ENCODE results near the gene CYB561A3. TPM values are rescaled to one million over a fixed set of nuclear protein-coding genes. Genes with fewer than 3 reads are reported as not detected.

The CYB561A3 gene
- total RNA-seq, 2 experiments from 2014 or later = 43.9 to 51.2 TPM

DNA sequence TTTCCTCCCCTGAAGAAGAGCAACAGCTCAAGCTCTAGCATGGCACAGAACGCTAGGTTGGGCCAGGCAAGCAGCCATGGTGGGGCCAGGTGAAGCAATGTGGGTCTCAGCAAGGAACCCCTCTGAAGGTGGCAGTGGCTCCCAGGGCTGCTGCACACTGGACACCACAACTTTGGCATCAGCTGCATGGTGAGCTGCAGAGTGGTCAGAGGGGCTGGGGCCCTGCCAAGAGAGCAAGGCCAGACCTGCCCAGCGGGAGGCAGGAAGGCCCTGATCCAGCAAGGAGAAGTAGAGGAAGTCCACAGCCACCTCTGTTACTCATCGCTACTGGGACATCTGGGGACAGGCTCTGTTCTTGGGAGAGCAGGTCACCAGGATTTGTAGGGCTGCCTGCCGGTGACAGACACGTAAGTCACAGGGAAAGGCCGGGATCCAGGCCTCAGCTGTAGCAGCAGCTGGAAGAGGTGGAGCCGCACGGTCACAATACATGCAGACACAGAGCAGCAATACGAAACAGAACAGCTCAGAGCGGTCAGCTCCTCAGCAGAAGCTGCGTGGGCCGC is 12.4 kb downstream of the CYB561A3 start:
- Mint-ChIP-seq H3K27ac (no peak overlapping the region), H3K4me1 (no peaks in the 10 kb centered on the region), H3K27me3 (no peaks in the 10 kb centered on the region), H3K9me3 (ENCODE audit: low read depth) (no peaks in the 10 kb centered on the region), H3K4me3 (no peak overlapping the region), H3K36me3 (peaks cover 15% of the 10 kb centered on the region)
- ATAC-seq (no peak), DNase-seq (no peak)
- CTCF ChIA-PET = interaction anchor here (1.3 to 3.1 kb wide), 3 partner anchors 13 to 57 kb away, joined by 3 to 14 read pairs (median 12); no protein-coding TSS in a partner anchor

- ATAC-seq (no peak), DNase-seq (no peak)
- Mint-ChIP-seq H3K36me3 (peaks cover 11% of the 10 kb centered on the region), H3K4me1 (no peaks in the 10 kb centered on the region), H3K9me3 (ENCODE audit: low read depth) (no peaks in the 10 kb centered on the region), H3K4me3 (no peak overlapping the region), H3K27me3 (no peaks in the 10 kb centered on the region), H3K27ac (no peak overlapping the region)
- CTCF ChIA-PET = interaction anchor here (0.8 to 3.1 kb wide), 4 partner anchors 12 to 55 kb away, joined by 3 to 14 read pairs (median 8); no protein-coding TSS in a partner anchor
Observed at GRCh38 chr11:61347916-61348461, 13.7 kb downstream of the CYB561A3 start.

DNA sequence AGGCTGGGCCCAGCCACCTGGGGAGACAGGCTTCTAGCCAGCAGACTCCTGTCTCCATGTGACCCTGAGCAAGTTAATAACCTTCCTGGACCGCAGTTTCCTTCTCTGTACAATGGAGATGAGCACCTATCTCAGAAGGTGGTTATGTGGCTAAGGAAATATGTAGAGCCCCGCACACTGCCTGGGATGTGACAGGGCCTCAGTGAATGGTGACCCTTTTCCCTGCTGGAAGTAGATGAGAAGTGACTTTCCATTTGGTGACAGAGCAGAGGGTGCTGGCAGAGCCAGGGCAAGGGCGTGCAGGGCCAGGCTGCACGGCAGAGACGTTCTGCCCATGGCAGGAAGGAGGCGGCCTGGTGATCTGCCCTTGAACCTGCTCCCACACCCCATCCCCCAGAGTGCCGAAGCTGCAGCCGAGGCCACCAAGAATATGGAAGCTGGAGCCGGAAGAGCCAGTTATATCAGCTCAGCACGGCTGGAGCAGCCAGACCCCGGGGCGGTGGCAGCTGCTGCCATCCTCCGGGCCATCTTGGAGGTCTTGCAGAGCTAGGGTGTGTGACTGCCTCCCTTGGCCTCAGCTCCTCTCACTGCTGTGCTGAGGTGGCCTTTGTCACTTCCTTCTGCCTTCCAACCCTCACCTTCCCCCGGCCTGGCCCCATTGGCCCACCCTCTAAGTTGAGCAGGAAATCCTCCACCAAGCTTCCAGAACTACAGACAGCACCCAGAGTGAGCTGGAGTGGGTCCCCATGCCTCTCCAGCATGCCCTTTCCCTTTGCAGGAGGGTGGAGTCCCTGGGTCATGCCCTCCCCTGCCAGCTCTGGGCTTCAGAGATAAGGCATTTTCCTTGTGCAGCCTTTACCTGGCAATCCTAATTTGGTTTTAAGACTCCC is 15.5 kb downstream of the CYB561A3 start:
- H3K9me3 Mint-ChIP-seq (ENCODE audit: low read depth) = no peaks in the 10 kb centered on the region
- DNase-seq (no peak), ATAC-seq (no peak)
- no peak overlapping the region for H3K27ac Mint-ChIP-seq
- CTCF ChIA-PET = interaction anchor here (0.8 to 1.5 kb wide), 4 partner anchors 13 to 90 kb away, joined by 3 to 4 read pairs (median 3); partner anchors contain the start of genes DDB1 and TKFC
- no peak overlapping the region for H3K4me3 Mint-ChIP-seq
- H3K36me3 Mint-ChIP-seq = peaks cover 5% of the 10 kb centered on the region
- no peaks in the 10 kb centered on the region for H3K27me3 Mint-ChIP-seq
- H3K4me1 Mint-ChIP-seq = no peaks in the 10 kb centered on the region

- Mint-ChIP-seq H3K36me3 (peaks cover 3% of the 10 kb centered on the region), H3K4me1 (no peaks in the 10 kb centered on the region), H3K27me3 (no peaks in the 10 kb centered on the region), H3K27ac (no peak overlapping the region), H3K4me3 (no peak overlapping the region), H3K9me3 (ENCODE audit: low read depth) (no peaks in the 10 kb centered on the region)
- ATAC-seq (no peak), DNase-seq (no peak)
- CTCF ChIA-PET = interaction anchor here (0.9 kb wide), 1 partner anchor 12 kb away, joined by 4 read pairs; the partner anchor contains the start of genes DDB1 and TKFC
Observed at GRCh38 chr11:61345170-61345610, 16.5 kb downstream of the CYB561A3 start.

DNA sequence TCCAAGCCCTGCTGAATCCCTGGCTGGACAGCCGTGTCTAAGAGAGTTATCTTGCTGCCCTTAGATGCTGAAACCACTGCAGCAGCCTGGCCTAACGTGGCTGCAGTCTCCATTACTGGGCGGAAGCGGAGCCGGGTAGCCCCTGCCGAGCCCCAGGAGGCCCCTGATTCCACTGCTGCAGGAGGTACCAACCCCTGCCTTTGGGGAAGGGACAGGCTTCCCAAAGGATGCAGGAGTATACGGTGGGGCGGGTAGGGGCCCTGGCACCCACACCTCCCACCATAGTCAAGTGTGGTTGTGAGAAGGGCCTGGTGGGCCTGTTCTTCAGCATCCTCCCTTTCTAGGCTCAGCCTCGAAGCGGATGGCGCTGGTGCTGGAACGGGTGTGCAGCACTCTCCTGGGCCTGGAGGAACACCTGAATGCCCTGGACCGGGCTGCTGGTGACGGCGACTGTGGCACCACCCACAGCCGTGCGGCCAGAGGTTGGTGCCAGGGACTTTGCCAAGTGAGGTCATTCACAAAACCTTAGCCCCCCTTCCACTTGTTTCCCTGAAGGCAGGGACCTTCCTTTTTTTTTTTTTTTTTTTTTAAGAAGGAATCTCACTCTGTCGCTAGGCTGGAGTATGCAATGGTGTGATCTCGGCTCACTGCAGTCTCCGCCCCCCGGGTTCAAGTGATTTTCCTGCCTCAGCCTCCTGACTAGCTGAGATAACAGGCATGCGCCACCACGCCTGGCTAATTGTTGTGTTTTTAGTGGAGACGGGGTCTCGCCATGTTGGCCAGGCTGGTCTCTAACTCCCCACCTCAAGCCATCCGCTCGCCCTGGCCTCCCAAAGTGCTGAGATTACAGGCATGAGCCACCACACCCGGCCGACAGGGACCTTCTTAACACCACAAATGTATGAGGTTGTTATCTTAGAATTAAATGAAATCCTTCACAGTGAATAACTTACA is 17.6 kb downstream of the CYB561A3 start:
- ATAC-seq = no peak
- CTCF ChIA-PET = no interaction called here
- H3K27ac Mint-ChIP-seq = no peak overlapping the region

DNA sequence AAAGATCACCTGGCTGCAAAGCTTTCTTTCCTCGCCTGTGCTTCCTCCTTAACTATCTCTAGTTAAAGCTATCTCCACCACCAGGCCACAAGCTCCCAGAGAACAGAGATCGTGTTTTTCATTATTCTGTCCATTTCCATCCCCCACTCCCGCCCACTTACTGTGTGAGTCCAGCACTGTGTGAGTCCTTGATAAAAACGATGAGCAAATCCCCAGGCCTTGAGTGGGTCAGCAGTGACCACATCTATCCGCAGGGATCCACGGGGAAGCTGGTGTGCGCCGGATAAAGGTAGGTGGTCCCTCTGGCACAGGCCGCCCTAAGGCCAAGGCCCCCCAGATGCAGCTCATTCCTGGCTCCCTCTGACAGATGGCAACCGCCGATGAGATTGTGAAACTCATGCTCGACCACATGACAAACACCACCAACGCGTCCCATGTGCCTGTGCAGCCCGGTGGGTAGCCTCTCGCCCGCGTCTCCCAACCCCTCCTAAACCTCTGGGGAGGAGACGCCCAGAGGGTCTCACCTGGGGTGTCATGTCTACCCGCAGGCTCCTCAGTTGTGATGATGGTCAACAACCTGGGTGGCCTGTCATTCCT is 19.4 kb downstream of the CYB561A3 start:
- H3K9me3 Mint-ChIP-seq (ENCODE audit: low read depth) = no peaks in the 10 kb centered on the region
- H3K4me1 Mint-ChIP-seq = no peaks in the 10 kb centered on the region
- CTCF ChIA-PET = interaction anchor here (0.9 to 9.9 kb wide), 5 partner anchors 9 to 93 kb away, joined by 3 to 261 read pairs (median 3); partner anchors contain the start of gene TKFC
- H3K4me3 Mint-ChIP-seq = no peak overlapping the region
- peaks cover 2% of the 10 kb centered on the region for H3K36me3 Mint-ChIP-seq
- H3K27me3 Mint-ChIP-seq = no peaks in the 10 kb centered on the region
- ATAC-seq (no peak), DNase-seq (no peak)
- H3K27ac Mint-ChIP-seq = no peak overlapping the region

More for the DNA sequence above, 17.6 kb downstream of the CYB561A3 start:
- no peaks in the 10 kb centered on the region for H3K9me3 Mint-ChIP-seq (ENCODE audit: low read depth)
- H3K4me3 Mint-ChIP-seq = no peak overlapping the region
- no peak for DNase-seq
- H3K36me3 Mint-ChIP-seq = peaks cover 2% of the 10 kb centered on the region
- H3K4me1 Mint-ChIP-seq = no peaks in the 10 kb centered on the region
- H3K27me3 Mint-ChIP-seq = no peaks in the 10 kb centered on the region

- Mint-ChIP-seq H3K36me3 (peaks cover 2% of the 10 kb centered on the region), H3K4me1 (peaks cover 5% of the 10 kb centered on the region), H3K9me3 (ENCODE audit: low read depth) (no peaks in the 10 kb centered on the region), H3K4me3 (no peak overlapping the region), H3K27me3 (no peaks in the 10 kb centered on the region), H3K27ac (no peak overlapping the region)
- ATAC-seq (no peak), DNase-seq (no peak)
- CTCF ChIA-PET = interaction anchor here (1.2 to 9.9 kb wide), 4 partner anchors 8 to 94 kb away, joined by 3 to 261 read pairs (median 4); partner anchors contain the start of gene TKFC
Observed at GRCh38 chr11:61341706-61342105, 20.0 kb downstream of the CYB561A3 start.

GRCh38 chr11:61340979-61341378 is 20.7 kb downstream of the CYB561A3 start:
- Mint-ChIP-seq H3K4me3 (no peak overlapping the region), H3K4me1 (peaks cover 12% of the 10 kb centered on the region), H3K27ac (no peak overlapping the region), H3K27me3 (no peaks in the 10 kb centered on the region), H3K9me3 (ENCODE audit: low read depth) (no peaks in the 10 kb centered on the region), H3K36me3 (peaks cover 2% of the 10 kb centered on the region)
- DNase-seq (no peak), ATAC-seq (no peak)
- CTCF ChIA-PET = interaction anchor here (1.5 to 9.9 kb wide), 3 partner anchors 7 to 44 kb away, joined by 4 to 261 read pairs (median 180); partner anchors contain the start of genes CYB561A3, TKFC and TMEM138

GRCh38 chr11:61339490-61339878 is 22.2 kb downstream of the CYB561A3 start:
- no peaks in the 10 kb centered on the region for H3K27me3 Mint-ChIP-seq
- H3K36me3 Mint-ChIP-seq = peaks cover 2% of the 10 kb centered on the region
- no peak overlapping the region for H3K4me3 Mint-ChIP-seq
- ATAC-seq (no peak), DNase-seq (no peak)
- H3K27ac Mint-ChIP-seq = no peak overlapping the region
- H3K4me1 Mint-ChIP-seq = peaks cover 25% of the 10 kb centered on the region
- CTCF ChIA-PET = interaction anchor here (8.3 to 9.9 kb wide), 2 partner anchors 20 to 46 kb away, joined by 180 to 261 read pairs; partner anchors contain the start of genes CYB561A3 and TMEM138
- no peaks in the 10 kb centered on the region for H3K9me3 Mint-ChIP-seq (ENCODE audit: low read depth)

DNA sequence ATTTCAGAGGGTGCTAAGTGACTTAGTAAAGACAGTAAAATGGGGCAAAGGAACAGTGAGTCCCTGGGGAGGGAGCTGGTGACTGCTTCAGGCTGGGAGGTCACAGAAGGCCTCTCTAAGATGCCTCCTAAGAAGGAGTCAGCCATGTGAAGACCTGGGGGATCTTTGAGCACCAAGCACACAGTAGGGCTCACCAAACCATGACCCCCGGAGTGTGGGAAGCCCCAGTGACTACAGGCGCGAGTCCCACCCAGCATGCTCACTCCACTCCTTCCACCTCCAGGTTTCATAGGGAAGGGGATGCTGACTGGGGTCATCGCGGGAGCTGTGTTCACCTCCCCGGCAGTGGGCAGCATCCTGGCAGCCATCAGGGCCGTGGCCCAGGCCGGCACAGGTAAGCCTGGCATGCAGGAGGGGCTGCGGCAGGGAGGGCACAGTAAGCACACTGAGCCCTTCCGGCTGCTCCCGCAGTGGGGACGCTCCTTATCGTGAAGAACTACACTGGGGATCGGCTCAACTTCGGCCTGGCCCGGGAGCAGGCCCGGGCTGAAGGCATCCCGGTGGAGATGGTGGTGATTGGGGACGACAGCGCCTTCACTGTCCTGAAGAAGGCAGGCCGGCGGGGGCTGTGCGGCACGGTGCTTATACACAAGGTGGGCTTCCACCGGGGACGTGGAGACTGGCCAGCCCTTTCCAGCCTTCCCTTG is 22.7 kb downstream of the CYB561A3 start:
- ATAC-seq (no peak), DNase-seq (no peak)
- Mint-ChIP-seq H3K4me3 (no peak overlapping the region), H3K9me3 (ENCODE audit: low read depth) (no peaks in the 10 kb centered on the region), H3K27me3 (no peaks in the 10 kb centered on the region), H3K4me1 (peaks cover 30% of the 10 kb centered on the region), H3K36me3 (peaks cover 2% of the 10 kb centered on the region), H3K27ac (no peak overlapping the region)
- CTCF ChIA-PET = interaction anchor here (1.1 to 9.9 kb wide), 3 partner anchors 21 to 92 kb away, joined by 3 to 261 read pairs (median 180); partner anchors contain the start of genes CYB561A3 and TMEM138

- H3K27me3 Mint-ChIP-seq = no peaks in the 10 kb centered on the region
- no peaks in the 10 kb centered on the region for H3K9me3 Mint-ChIP-seq (ENCODE audit: low read depth)
- H3K36me3 Mint-ChIP-seq = peaks cover 2% of the 10 kb centered on the region
- no peak for DNase-seq
- ATAC-seq = no peak
- CTCF ChIA-PET = interaction anchor here (1.1 to 9.9 kb wide), 5 partner anchors 22 to 98 kb away, joined by 3 to 261 read pairs (median 71); partner anchors contain the start of genes CYB561A3, TMEM138 and TMEM216
- H3K4me3 Mint-ChIP-seq = no peak overlapping the region
- no peak overlapping the region for H3K27ac Mint-ChIP-seq
- H3K4me1 Mint-ChIP-seq = peaks cover 38% of the 10 kb centered on the region
Observed at GRCh38 chr11:61337706-61338470, 23.8 kb downstream of the CYB561A3 start.
